Stimulated activated CD8-positive, alpha-beta memory T cell treated with anti-CD3 and anti-CD28 coated beads, Interleukin-4, amount 100 ng/mL, for 48 hours (primary cell): ENCODE results near the gene RNF220.

Source experiments
- DNase-seq: peaks from one replicate; pipeline ENCODE4 v3.0.0-alpha.2; 2020

Gene RNF220

GRCh38 chr1:44616991-44617702 is 212.1 kb downstream of the RNF220 start:
- DNase-seq, result no peak

- no peak for DNase-seq
Measured at GRCh38 chr1:44617703-44618029, 212.6 kb downstream of the RNF220 start.

GRCh38 chr1:44619261-44619900 is 214.3 kb downstream of the RNF220 start:
- no peak for DNase-seq

- DNase-seq, result no peak
Measured at GRCh38 chr1:44620072-44620471, 215.0 kb downstream of the RNF220 start.

GRCh38 chr1:44621841-44622286 is 216.8 kb downstream of the RNF220 start:
- DNase-seq, result no peak

- no peak for DNase-seq
Measured at GRCh38 chr1:44624268-44624901, 219.3 kb downstream of the RNF220 start.

- no peak for DNase-seq
Measured at GRCh38 chr1:44625348-44625747, 220.3 kb downstream of the RNF220 start.

- DNase-seq, result no peak
Measured at GRCh38 chr1:44628962-44629756, 224.1 kb downstream of the RNF220 start.

- no peak for DNase-seq
Measured at GRCh38 chr1:44630116-44630515, 225.1 kb downstream of the RNF220 start.

- DNase-seq, result no peak
Measured at GRCh38 chr1:44631333-44631646, 226.2 kb downstream of the RNF220 start.

- DNase-seq, result peak; percentile 94
Measured at GRCh38 chr1:44631647-44632539, 226.8 kb downstream of the RNF220 start.

- DNase-seq, result no peak
Measured at GRCh38 chr1:44632598-44632997, 227.5 kb downstream of the RNF220 start.

- no peak for DNase-seq
Measured at GRCh38 chr1:44634606-44635189, 229.6 kb downstream of the RNF220 start.

- DNase-seq, result no peak
Measured at GRCh38 chr1:44635439-44635838, 230.4 kb downstream of the RNF220 start.

- DNase-seq, result no peak
Measured at GRCh38 chr1:44636083-44636687, 231.1 kb downstream of the RNF220 start.

- no peak for DNase-seq
Measured at GRCh38 chr1:44636688-44637598, 231.9 kb downstream of the RNF220 start.

GRCh38 chr1:44637702-44638411 is 232.8 kb downstream of the RNF220 start:
- no peak for DNase-seq

GRCh38 chr1:44640200-44640853 is 235.3 kb downstream of the RNF220 start:
- DNase-seq, result no peak
